Glutamatergic neuron (in vitro differentiated cells): ENCODE measurements around the gene ONECUT3. TPM values are rescaled to one million over a fixed set of nuclear protein-coding genes. Genes with fewer than 3 reads are reported as not detected.

ENCODE experiments used
- DNase-seq: peaks from one replicate; pipeline ENCODE4 v3.0.0; 2022
- H3K27ac Mint-ChIP-seq: one replicate; pipeline ENCODE4 v1.8.0; 2020; ENCODE audit warnings: mild to moderate bottlenecking, mixed read lengths, inconsistent platforms; ENCODE audit not compliant: unreplicated experiment
- H3K27me3 Mint-ChIP-seq: one replicate; pipeline ENCODE4 v1.8.0; 2020; ENCODE audit warnings: mild to moderate bottlenecking, moderate library complexity, mixed read lengths, inconsistent platforms; ENCODE audit not compliant: unreplicated experiment
- H3K36me3 Mint-ChIP-seq: one replicate; pipeline ENCODE4 v1.8.0; 2020; ENCODE audit warnings: mild to moderate bottlenecking, mixed read lengths, inconsistent platforms; ENCODE audit not compliant: unreplicated experiment
- H3K4me1 Mint-ChIP-seq: one replicate; pipeline ENCODE4 v1.8.0; 2020; ENCODE audit warnings: mild to moderate bottlenecking, low read depth, mixed read lengths, inconsistent platforms; ENCODE audit not compliant: unreplicated experiment
- H3K4me3 Mint-ChIP-seq: one replicate; pipeline ENCODE4 v1.8.0; 2020; ENCODE audit warnings: mild to moderate bottlenecking, mixed read lengths, inconsistent platforms; ENCODE audit not compliant: unreplicated experiment
- H3K9me3 Mint-ChIP-seq: one replicate; pipeline ENCODE4 v1.8.0; 2020; ENCODE audit warnings: mild to moderate bottlenecking, moderate library complexity, mixed read lengths, inconsistent platforms; ENCODE audit not compliant: unreplicated experiment
- CTCF ChIP-seq: fragments of 200-600 bp; sonication (generic); IDR thresholded peaks from one replicate; pipeline ENCODE4 v1.5.0; 2021; ENCODE audit not compliant: partially characterized antibody, unreplicated experiment
- total RNA-seq: library from RNA; stranded (reverse); fragmentation: NEBNext Ultra II Directional; extraction: Animal tissue kit (Norgen Biotek cat#: 25700); gene quantifications from one replicate; pipeline ENCODE4 v1.2.1, GENCODE V29; 2021; ENCODE audit not compliant: unreplicated experiment

ONECUT3 gene
- total RNA-seq, 1 donor from 2014 or later: 15.4 TPM

DNA sequence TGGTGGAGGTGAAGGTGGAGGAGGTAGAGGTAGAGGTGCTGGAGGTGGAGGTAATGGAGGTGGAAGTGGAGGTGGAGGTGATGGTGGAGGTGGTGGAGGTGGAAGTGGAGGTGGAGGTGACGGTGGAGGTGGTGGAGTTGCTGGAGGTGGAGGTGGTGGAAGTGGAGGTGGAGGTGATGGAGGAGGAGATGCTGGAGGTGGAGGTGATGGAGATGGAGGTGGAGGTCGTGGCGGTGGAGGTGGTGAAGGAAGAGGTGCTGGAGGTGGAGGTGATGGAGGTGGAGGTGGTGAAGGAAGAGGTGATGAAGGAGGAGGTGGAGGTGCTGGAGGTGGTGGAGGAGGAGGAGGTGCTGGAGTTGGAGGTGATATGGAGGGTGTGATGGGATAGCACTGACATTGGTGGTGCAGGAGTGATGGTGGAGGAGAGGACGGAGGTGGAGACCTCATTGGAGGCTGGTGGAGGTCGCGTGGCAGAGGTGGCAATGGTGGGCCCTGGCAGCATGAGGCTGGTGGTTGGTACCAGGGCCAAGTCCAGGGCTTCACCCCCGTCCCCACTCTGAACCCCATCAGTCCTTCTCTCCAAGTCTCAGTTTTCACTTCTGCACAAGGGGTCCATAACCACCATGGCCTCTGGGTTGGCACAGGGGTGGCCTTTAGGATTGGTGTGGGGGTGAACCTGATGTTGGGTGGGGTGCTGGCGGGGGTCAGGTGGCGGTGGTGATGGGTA is 15.8 kb downstream of the ONECUT3 start:
- H3K4me3 Mint-ChIP-seq: no peak overlapping the region
- peaks cover 5% of the 10 kb centered on the region for H3K9me3 Mint-ChIP-seq
- no peak for TF ChIP-seq CTCF
- peaks cover 14% of the 10 kb centered on the region for H3K4me1 Mint-ChIP-seq
- H3K27me3 Mint-ChIP-seq: peaks cover 28% of the 10 kb centered on the region
- no peak for DNase-seq
- H3K27ac Mint-ChIP-seq: no peak overlapping the region
- peaks cover 18% of the 10 kb centered on the region for H3K36me3 Mint-ChIP-seq

DNA sequence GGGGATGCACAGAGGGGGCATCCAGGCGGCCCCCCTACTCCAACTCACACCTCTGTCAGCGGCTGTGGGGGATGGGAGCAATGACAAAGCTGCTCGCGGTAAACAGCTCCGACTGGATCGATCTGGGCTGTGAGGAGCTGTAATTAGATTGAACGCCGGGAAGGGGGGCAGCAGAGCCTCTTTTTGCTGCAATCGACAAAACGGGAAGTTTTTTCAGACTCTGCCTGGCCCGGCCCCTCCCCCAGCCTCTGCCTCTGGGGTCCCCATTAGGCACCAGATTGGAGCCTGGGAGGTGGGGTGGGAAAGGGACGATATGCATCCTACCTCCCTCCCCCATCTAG is 16.3 kb downstream of the ONECUT3 start:
- H3K4me3 Mint-ChIP-seq: no peak overlapping the region
- H3K27me3 Mint-ChIP-seq: peaks cover 30% of the 10 kb centered on the region
- no peak for TF ChIP-seq CTCF
- peaks cover 18% of the 10 kb centered on the region for H3K36me3 Mint-ChIP-seq
- H3K4me1 Mint-ChIP-seq: peaks cover 13% of the 10 kb centered on the region
- H3K27ac Mint-ChIP-seq: no peak overlapping the region
- peaks cover 7% of the 10 kb centered on the region for H3K9me3 Mint-ChIP-seq
- DNase-seq: peak; percentile 77

- DNase-seq: no peak
- peaks cover 24% of the 10 kb centered on the region for H3K27me3 Mint-ChIP-seq
- peak overlapping the region; percentile 23 for H3K4me3 Mint-ChIP-seq
Measured at GRCh38 chr19:1770866-1771576, 17.7 kb downstream of the ONECUT3 start.

DNA sequence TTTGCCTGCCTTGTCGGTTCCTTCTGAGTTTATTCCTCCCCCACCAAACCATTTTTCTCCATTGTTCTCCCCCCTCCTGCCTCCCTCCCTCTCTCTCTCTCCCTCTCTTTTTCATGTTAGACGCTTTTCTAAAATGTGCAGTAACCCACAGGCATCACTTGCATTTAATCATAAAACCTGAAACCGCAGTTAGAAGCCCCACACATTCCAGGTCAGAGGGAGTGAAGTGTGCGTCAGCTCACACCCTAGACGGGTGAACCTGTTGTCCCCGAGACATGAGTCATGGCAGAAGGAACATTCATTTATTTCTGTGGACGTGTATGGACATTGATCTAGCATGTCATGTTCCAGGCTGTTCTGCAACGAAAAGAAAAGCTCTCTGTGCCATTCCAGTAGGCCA is 19.9 kb downstream of the ONECUT3 start:
- Mint-ChIP-seq H3K9me3 (peaks cover 7% of the 10 kb centered on the region), H3K27ac (no peak overlapping the region), H3K36me3 (peaks cover 25% of the 10 kb centered on the region), H3K4me1 (peaks cover 7% of the 10 kb centered on the region), H3K27me3 (peaks cover 32% of the 10 kb centered on the region), H3K4me3 (peak overlapping the region; percentile 25)
- no peak for TF ChIP-seq CTCF
- no peak for DNase-seq

More at GRCh38 chr19:1770866-1771576, 17.7 kb downstream of the ONECUT3 start:
- H3K27ac Mint-ChIP-seq: no peak overlapping the region
- peaks cover 18% of the 10 kb centered on the region for H3K36me3 Mint-ChIP-seq
- peaks cover 7% of the 10 kb centered on the region for H3K4me1 Mint-ChIP-seq
- no peak for TF ChIP-seq CTCF
- peaks cover 7% of the 10 kb centered on the region for H3K9me3 Mint-ChIP-seq
